GM12878 (cell line): ENCODE data around the gene ANAPC7. TPM values are rescaled to one million over a fixed set of nuclear protein-coding genes. Genes with fewer than 3 reads are reported as not detected.

ENCODE experiments used
- ATAC-seq: fragments of 200-7000 bp; cut with Tn5 transposase; 3 replicates; pipeline ENCODE4 v1.9.1; 2020; ENCODE audit warnings: mild to moderate bottlenecking, moderate library complexity
- BruUV-seq: library from RNA; stranded (reverse); fragments of 400-500 nt; replicated peaks from 2 replicates; lab custom pipeline; 2021; lab: Mats Ljungman, UMichigan
- CTCF ChIA-PET: fragments of 300-600 bp; sonication (Branson Sonifier 250); formaldehyde crosslinking; extraction: SDS; loops from one replicate; lab custom pipeline; 2021; ENCODE audit warnings: inconsistent platforms; lab: Yijun Ruan, JAX
- POLR2A ChIA-PET: fragments of 350-600 bp; formaldehyde crosslinking; extraction: SDS; loops from one replicate; lab custom pipeline; 2021; ENCODE audit warnings: inconsistent platforms; lab: Charles Lee
- RAD21 ChIA-PET: fragments of 300-600 bp; sonication (Branson Sonifier 250); formaldehyde crosslinking; loops from one replicate; lab custom pipeline; 2023; ENCODE audit warnings: antibody characterized with exemption; ENCODE audit not compliant: unreplicated experiment; lab: Charles Lee
- SMC1A ChIA-PET: fragments of 300-600 bp; sonication (Branson Sonifier 250); formaldehyde crosslinking; loops from one replicate; lab custom pipeline; 2023; ENCODE audit not compliant: unreplicated experiment, uncharacterized antibody; lab: Charles Lee
- DNase-seq: peaks from one replicate; pipeline ENCODE4 v3.0.0-alpha.2; 2011; ENCODE audit warnings: low read depth, low spot score
- FAIRE-seq: peaks from 3 replicates; lab custom pipeline; 2011; peaks lifted over from hg19 to GRCh38; lab: Jason Lieb, UNC
- H2AFZ ChIP-seq: 2 replicates; pipeline ENCODE4 v1.6.0; 2011; ENCODE audit warnings: low read depth, low read length, control low read depth; ENCODE audit not compliant: control insufficient read depth
- H3K27ac ChIP-seq: 2 replicates; pipeline ENCODE4 v1.5.1; 2011; ENCODE audit warnings: control low read depth; ENCODE audit not compliant: control insufficient read depth, insufficient read depth
- H3K27me3 ChIP-seq, 2 experiments: replicated peaks in 1 of 2; 2 replicates each; pipeline versions ENCODE4 v1.6.0 to v1.6.1; 2011; ENCODE audit warnings: low read length in 1 of 2; ENCODE audit not compliant: control insufficient read depth in 2 of 2, insufficient read depth in 2 of 2
- H3K36me3 ChIP-seq, 2 experiments: 2 replicates each; pipeline ENCODE4 v1.5.1; 2011; ENCODE audit warnings: low read length in 1 of 2; ENCODE audit not compliant: control insufficient read depth in 2 of 2, insufficient read depth in 2 of 2
- H3K4me1 ChIP-seq: 2 replicates; pipeline ENCODE4 v1.6.1; 2011; ENCODE audit warnings: mild to moderate bottlenecking, low read length, moderate library complexity, mixed read lengths; ENCODE audit not compliant: control insufficient read depth, insufficient read depth
- H3K4me2 ChIP-seq: 2 replicates; pipeline ENCODE4 v1.6.0; 2011; ENCODE audit warnings: control low read depth; ENCODE audit not compliant: control insufficient read depth, insufficient read depth
- H3K4me3 ChIP-seq: fragments of 200-600 bp; sonication (generic); 2 replicates; pipeline ENCODE4 v1.5.1; 2016
- H3K79me2 ChIP-seq: 2 replicates; pipeline ENCODE4 v1.6.0; 2011; ENCODE audit warnings: low read length; ENCODE audit not compliant: control insufficient read depth, insufficient read depth
- H3K9ac ChIP-seq: 2 replicates; pipeline ENCODE4 v1.8.0; 2011; ENCODE audit warnings: low read length, control low read depth, mixed read lengths; ENCODE audit not compliant: control insufficient read depth, insufficient read depth
- H3K9me3 ChIP-seq: replicated peaks from 3 replicates; pipeline ENCODE4 v1.5.1; 2011; ENCODE audit warnings: mild to moderate bottlenecking, low read length; ENCODE audit not compliant: control insufficient read depth, insufficient read depth
- H4K20me1 ChIP-seq: 2 replicates; pipeline ENCODE4 v1.6.0; 2011; ENCODE audit not compliant: control insufficient read depth, insufficient read depth
- ASH2L ChIP-seq: fragments of 300-600, 200-600 bp; sonication (generic); IDR thresholded peaks from 2 replicates; pipeline ENCODE4 v1.6.1; 2017; ENCODE audit warnings: low read depth, mild to moderate bottlenecking, borderline replicate concordance
- CBX5 ChIP-seq: sonication (generic); IDR thresholded peaks from 2 replicates; pipeline ENCODE4 v1.6.1; 2016; ENCODE audit warnings: low read depth, moderate library complexity, mild to moderate bottlenecking, inconsistent platforms
- CREM ChIP-seq: IDR thresholded peaks from 2 replicates; pipeline ENCODE4 v1.6.1; 2014; ENCODE audit warnings: antibody characterized with exemption, low read depth
- MEF2B ChIP-seq: fragments of 450-650 bp; IDR thresholded peaks from 2 replicates; pipeline ENCODE4 v1.6.1; 2018; ENCODE audit warnings: mild to moderate bottlenecking, moderate library complexity; ENCODE audit not compliant: partially characterized antibody, poor library complexity, severe bottlenecking
- NR2C2 ChIP-seq: IDR thresholded peaks from 2 replicates; pipeline ENCODE4 v1.6.1; 2011; ENCODE audit warnings: borderline replicate concordance, low read depth; ENCODE audit not compliant: control insufficient read depth, insufficient read length
- PAX5 ChIP-seq: IDR thresholded peaks from 2 replicates; pipeline ENCODE4 v1.6.1; 2011; ENCODE audit warnings: low read depth, low read length, borderline replicate concordance
- RUNX3 ChIP-seq: IDR thresholded peaks from 2 replicates; pipeline ENCODE4 v1.6.1; 2012; ENCODE audit warnings: low read length, inconsistent platforms
- WGBS: methylation state at CpG from one replicate; pipeline ENCODE4 v1.1.6; 2016; ENCODE audit warnings: low lambda C conversion rate; ENCODE audit not compliant: insufficient replicate concordance, insufficient coverage; ENCODE audit errors: missing lambda C conversion rate; 5-methylcytosine and 5-hydroxymethylcytosine counted together
- in situ Hi-C: fragments of 300-500 bp; cut with MboI; formaldehyde crosslinking; loops from 9 replicates; pipeline ENCODE4 v1.14.3; 2018; ENCODE audit warnings: mixed read lengths
- intact Hi-C: fragments of 100-400 bp; cut with micrococcal nuclease; formaldehyde crosslinking; loops from one replicate; pipeline ENCODE4 v1.14.2; 2022; ENCODE audit not compliant: unreplicated experiment
- polyA plus RNA-seq, 11 experiments: library from polyadenylated mRNA; depleted of rRNA in 4 of 11; unstranded in 6 of 11; stranded (reverse) in 5 of 11; fragments of >200 nt; fragmentation: Nextera tagmentation in 4 of 11; fragmentation: Illumina TruSeq in 1 of 11; extraction: Ambion mirVana in 4 of 11; extraction: Trizol in 1 of 11; gene quantifications; 1 replicate in 1 of 11; 2 replicates in 10 of 11; pipeline versions ENCODE4 v1.2.1 to v1.2.3, GENCODE V29; 2011 to 2016; ENCODE audit warnings: inconsistent platforms in 2 of 11, missing spikeins in 2 of 11, low read depth in 1 of 11
- total RNA-seq, 4 experiments: library from RNA; depleted of rRNA in 3 of 4; stranded (reverse); fragments of >200 nt in 3 of 4; fragmentation: Illumina TruSeq in 1 of 4; extraction: Trizol in 1 of 4; gene quantifications; 2 replicates each; pipeline versions ENCODE4 v1.2.1 to v1.2.3, GENCODE V29; 2013 to 2021
- TF ChIP-seq, protein P1 (sequence below): fragments of 450-650 bp; formaldehyde crosslinking; IDR thresholded peaks from 2 replicates; pipeline ENCODE4 v1.4.0; 2020; ENCODE audit warnings: mild to moderate bottlenecking, moderate library complexity
- TF ChIP-seq, protein P2 (sequence below): IDR thresholded peaks from 2 replicates; pipeline ENCODE4 v1.6.1; 2011; ENCODE audit warnings: borderline replicate concordance, low read depth, mild to moderate bottlenecking, moderate library complexity, low read length; ENCODE audit not compliant: insufficient read depth, poor library complexity, severe bottlenecking

Gene ANAPC7
- total and polyA plus RNA-seq, 10 of the 15 experiments (the other 5 are each of a cell fraction or from before 2014, with no cell fraction given), result 24.5 to 77.9 (median 58.6) TPM

DNA sequence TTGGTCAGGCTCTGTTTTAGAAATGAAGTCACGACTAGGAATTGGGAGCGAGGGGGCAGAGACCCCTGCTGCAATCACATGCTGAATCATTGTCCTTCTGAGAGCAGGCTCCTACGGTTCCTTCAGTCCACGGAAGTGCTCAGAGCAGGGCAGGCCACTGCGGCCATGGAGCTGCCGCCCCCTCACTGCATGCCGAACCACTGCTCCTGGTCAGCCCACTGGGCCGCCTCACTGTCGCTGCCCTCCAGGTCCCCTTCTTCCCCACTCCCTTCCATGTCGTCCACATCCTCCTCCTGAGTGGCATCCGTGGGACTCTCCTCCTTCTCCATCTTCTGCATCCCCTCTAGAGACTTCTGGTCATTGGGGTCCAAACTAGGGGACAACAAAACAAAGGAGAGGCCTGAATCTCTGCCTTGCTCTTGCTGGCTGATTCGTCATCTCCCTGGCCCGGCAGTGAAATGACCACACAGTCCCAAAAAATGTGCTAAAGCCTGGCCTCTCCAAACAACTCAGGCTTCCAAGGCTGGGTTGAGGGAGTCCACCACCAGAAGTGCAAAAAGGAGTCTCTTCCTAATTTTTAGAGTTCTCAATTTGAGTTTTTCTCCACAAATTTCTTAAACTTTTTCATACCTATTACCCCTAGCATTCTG is 29.4 kb downstream of the ANAPC7 start (continued):
- TF ChIP-seq, protein P1, sequence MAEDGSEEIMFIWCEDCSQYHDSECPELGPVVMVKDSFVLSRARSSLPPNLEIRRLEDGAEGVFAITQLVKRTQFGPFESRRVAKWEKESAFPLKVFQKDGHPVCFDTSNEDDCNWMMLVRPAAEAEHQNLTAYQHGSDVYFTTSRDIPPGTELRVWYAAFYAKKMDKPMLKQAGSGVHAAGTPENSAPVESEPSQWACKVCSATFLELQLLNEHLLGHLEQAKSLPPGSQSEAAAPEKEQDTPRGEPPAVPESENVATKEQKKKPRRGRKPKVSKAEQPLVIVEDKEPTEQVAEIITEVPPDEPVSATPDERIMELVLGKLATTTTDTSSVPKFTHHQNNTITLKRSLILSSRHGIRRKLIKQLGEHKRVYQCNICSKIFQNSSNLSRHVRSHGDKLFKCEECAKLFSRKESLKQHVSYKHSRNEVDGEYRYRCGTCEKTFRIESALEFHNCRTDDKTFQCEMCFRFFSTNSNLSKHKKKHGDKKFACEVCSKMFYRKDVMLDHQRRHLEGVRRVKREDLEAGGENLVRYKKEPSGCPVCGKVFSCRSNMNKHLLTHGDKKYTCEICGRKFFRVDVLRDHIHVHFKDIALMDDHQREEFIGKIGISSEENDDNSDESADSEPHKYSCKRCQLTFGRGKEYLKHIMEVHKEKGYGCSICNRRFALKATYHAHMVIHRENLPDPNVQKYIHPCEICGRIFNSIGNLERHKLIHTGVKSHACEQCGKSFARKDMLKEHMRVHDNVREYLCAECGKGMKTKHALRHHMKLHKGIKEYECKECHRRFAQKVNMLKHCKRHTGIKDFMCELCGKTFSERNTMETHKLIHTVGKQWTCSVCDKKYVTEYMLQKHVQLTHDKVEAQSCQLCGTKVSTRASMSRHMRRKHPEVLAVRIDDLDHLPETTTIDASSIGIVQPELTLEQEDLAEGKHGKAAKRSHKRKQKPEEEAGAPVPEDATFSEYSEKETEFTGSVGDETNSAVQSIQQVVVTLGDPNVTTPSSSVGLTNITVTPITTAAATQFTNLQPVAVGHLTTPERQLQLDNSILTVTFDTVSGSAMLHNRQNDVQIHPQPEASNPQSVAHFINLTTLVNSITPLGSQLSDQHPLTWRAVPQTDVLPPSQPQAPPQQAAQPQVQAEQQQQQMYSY (CRISPR knock-in tag), result no peak
- no peak for TF ChIP-seq CBX5
- TF ChIP-seq, all 136 proteins: peak for 0

DNA sequence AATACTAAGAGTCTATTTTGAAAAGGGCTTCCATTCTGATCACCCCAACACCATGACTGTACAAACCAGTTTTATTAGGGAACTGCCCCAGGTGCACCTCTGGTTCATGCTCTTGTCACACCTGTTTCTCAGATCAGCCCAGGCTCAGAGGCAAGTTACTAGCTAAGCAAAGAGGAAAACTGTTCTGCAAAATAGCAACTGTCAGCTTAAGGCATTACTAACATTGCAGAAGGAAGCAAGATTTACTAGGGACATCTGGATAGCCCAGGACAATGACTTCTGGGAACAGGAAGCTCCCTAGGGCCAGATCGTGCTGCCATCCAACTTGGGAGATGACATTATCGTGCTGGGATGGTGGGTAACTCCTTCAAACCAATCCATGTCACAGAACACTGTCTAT is 30.1 kb downstream of the ANAPC7 start:
- in situ Hi-C loops, result no loop called here
- TF ChIP-seq NR2C2 (no peak), PAX5 (no peak), MEF2B (no peak), RUNX3 (no peak), ASH2L (no peak), CREM (no peak)
- TF ChIP-seq, protein P2, sequence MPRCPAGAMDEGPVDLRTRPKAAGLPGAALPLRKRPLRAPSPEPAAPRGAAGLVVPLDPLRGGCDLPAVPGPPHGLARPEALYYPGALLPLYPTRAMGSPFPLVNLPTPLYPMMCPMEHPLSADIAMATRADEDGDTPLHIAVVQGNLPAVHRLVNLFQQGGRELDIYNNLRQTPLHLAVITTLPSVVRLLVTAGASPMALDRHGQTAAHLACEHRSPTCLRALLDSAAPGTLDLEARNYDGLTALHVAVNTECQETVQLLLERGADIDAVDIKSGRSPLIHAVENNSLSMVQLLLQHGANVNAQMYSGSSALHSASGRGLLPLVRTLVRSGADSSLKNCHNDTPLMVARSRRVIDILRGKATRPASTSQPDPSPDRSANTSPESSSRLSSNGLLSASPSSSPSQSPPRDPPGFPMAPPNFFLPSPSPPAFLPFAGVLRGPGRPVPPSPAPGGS, result no peak
- no TSS peak for BruUV-seq
- FAIRE-seq, result no peak
- ChIA-PET CTCF (interaction anchor here (1.0 to 1.2 kb wide), 3 partner anchors 16 to 58 kb away, joined by 3 to 6 read pairs (median 3); no protein-coding TSS in a partner anchor), POLR2A (interaction anchor here (0.5 to 1.1 kb wide), 2 partner anchors 31 to 58 kb away, joined by 3 to 4 read pairs; no protein-coding TSS in a partner anchor), SMC1A (interaction anchor here (0.9 to 1.8 kb wide), 9 partner anchors 13 to 323 kb away, joined by 3 to 8 read pairs (median 3); no protein-coding TSS in a partner anchor), RAD21 (interaction anchor here (0.6 to 1.6 kb wide), 2 partner anchors 23 to 61 kb away, joined by 3 read pairs; no protein-coding TSS in a partner anchor)
- DNase-seq, result no peak
- intact Hi-C loops, result no loop called here
- 100% methylated on average over 2 of the region's 2 CpGs for WGBS
- H3K79me2 ChIP-seq, result no peaks in the 10 kb centered on the region
- H3K4me2 ChIP-seq, result no peak overlapping the region
- ATAC-seq, result no peak
- no peak overlapping the region for H3K9ac ChIP-seq
- H4K20me1 ChIP-seq, result no peaks in the 10 kb centered on the region
- peaks cover 20% of the 10 kb centered on the region for H3K4me1 ChIP-seq
- peaks cover 22 to 32% of the 10 kb centered on the region in 2 experiments for H3K36me3 ChIP-seq
- no peak overlapping the region for H3K27ac ChIP-seq
- no peaks in the 10 kb centered on the region for H3K9me3 ChIP-seq
- H3K4me3 ChIP-seq, result no peak overlapping the region
- H3K27me3 ChIP-seq, result no peaks in the 10 kb centered on the region
- H2AFZ ChIP-seq, result no peak overlapping the region
